RPMI8226 (cell line): Measurements from ENCODE around the gene ZNF200.
A peak's percentile ranks its signal among the peaks of the same experiment; 100 is the strongest.
"Not testable (repeated sequence)": the region's sequence is repeated elsewhere in the genome, so short reads cannot be mapped to it uniquely, and the experiment has no call there.

Experiments used
- DNase-seq: peaks from one replicate; pipeline ENCODE4 v3.0.0-alpha.2; 2015

Gene ZNF200

GRCh38 chr16:3197694-3198333 is 37.1 kb downstream of the ZNF200 start:
- DNase-seq, result not testable (repeated sequence)

GRCh38 chr16:3195975-3196374 is 39.0 kb downstream of the ZNF200 start:
- DNase-seq, result no peak

GRCh38 chr16:3194792-3195191 is 40.2 kb downstream of the ZNF200 start:
- DNase-seq, result no peak

- DNase-seq, result no peak
Measured at GRCh38 chr16:3193221-3194212, 41.4 kb downstream of the ZNF200 start.

GRCh38 chr16:3192476-3193019 is 42.4 kb downstream of the ZNF200 start:
- no peak for DNase-seq

GRCh38 chr16:3190949-3191353 is 44.0 kb downstream of the ZNF200 start:
- DNase-seq, result peak; percentile 29

- DNase-seq, result no peak
Measured at GRCh38 chr16:3189869-3190268, 45.1 kb downstream of the ZNF200 start.

GRCh38 chr16:3188925-3189825 is 45.8 kb downstream of the ZNF200 start:
- DNase-seq, result peak; percentile 73

- no peak for DNase-seq
Measured at GRCh38 chr16:3188675-3188924, 46.4 kb downstream of the ZNF200 start.

GRCh38 chr16:3187798-3188674 is 46.9 kb downstream of the ZNF200 start, which contains the start of gene OR1F1:
OR1F1 (plus strand) TSS chr16:3188204.
- peak; percentile 93 for DNase-seq

GRCh38 chr16:3186946-3187690 is 47.8 kb downstream of the ZNF200 start:
- no peak for DNase-seq

GRCh38 chr16:3183445-3184139 is 51.4 kb downstream of the ZNF200 start:
- DNase-seq, result no peak

- peak; percentile 66 for DNase-seq
Measured at GRCh38 chr16:3182608-3183444, 52.1 kb downstream of the ZNF200 start.

GRCh38 chr16:3182293-3182607 is 52.7 kb downstream of the ZNF200 start:
- not testable (repeated sequence) for DNase-seq

- no peak for DNase-seq
Measured at GRCh38 chr16:3180445-3180878, 54.5 kb downstream of the ZNF200 start.

- DNase-seq, result no peak
Measured at GRCh38 chr16:3179651-3180050, 55.3 kb downstream of the ZNF200 start.

GRCh38 chr16:3175157-3176093 is 59.5 kb downstream of the ZNF200 start:
- DNase-seq, result peak; percentile 72

GRCh38 chr16:3174618-3175148 is 60.3 kb downstream of the ZNF200 start:
- no peak for DNase-seq
